ENCODE results near the gene SLC25A30.
"Not testable (repeated sequence)": the region's sequence is repeated elsewhere in the genome, so short reads cannot be mapped to it uniquely, and the experiment has no call there.

- not testable (repeated sequence) for TF ChIP-seq RBFOX2 (IDR thresholded peaks at IDR 0.05; ENCODE audit: low read depth, low read length); EZH2 (conservative IDR thresholded peaks at IDR 0.05; ENCODE audit: low read depth, low read length); BRF2 (CRISPR knock-in tag; IDR thresholded peaks at IDR 0.05); CTCF (CRISPR knock-in tag; IDR thresholded peaks at IDR 0.05); GRHL1 (CRISPR knock-in tag; conservative IDR thresholded peaks at IDR 0.05); MXD4 (CRISPR knock-in tag; IDR thresholded peaks at IDR 0.05); CEBPZ (IDR thresholded peaks at IDR 0.05; ENCODE audit: low read length); PRPF4 (IDR thresholded peaks at IDR 0.05; ENCODE audit: low read depth, low read length, poor library complexity, severe bottlenecking); HNF4G (IDR thresholded peaks at IDR 0.05; ENCODE audit: borderline replicate concordance, low read depth, low read length); HNF4G (CRISPR knock-in tag; IDR thresholded peaks at IDR 0.05; ENCODE audit: borderline replicate concordance, low read depth); SMAD3 (CRISPR knock-in tag; IDR thresholded peaks at IDR 0.05)
Observed at GRCh38 chr13:45419389-45419788, 1.2 kb upstream of the SLC25A30 start.

Measured in HepG2 (cell line).